ENCODE measurements around the gene TXNRD2.
"Not testable (repeated sequence)": the region's sequence is repeated elsewhere in the genome, so short reads cannot be mapped to it uniquely, and the experiment has no call there.

The TXNRD2 gene

DNA sequence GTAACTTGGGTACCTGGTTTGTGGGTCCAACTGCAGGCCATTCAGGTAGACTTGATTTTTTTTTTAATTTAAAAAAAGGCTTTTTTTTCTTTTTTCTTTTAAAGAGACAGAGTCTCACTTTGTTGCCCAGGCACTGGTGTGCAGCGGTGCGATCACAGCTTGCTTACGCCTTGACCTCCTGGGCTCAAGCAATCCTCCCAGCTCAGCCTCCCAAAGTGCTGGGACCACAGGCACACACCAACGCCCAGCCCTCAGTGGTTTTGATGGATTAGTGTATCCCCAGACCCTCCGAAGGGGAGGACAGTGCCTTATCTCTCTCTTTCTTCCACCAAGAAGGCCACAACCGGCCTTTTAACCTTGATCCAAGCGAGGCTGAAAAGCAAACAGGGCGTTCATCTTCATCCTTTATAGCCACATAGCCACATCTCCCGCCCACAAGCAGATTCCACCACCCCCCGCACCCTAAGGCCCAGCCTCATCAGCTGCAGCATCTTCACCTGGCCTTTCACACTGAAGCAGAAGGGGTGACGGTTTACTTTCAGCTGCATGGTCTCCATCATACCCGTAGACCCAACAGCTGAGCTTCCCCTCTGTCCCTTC, 17.6 kb downstream of the TXNRD2 start:
- no peak for DNase-seq

DNA sequence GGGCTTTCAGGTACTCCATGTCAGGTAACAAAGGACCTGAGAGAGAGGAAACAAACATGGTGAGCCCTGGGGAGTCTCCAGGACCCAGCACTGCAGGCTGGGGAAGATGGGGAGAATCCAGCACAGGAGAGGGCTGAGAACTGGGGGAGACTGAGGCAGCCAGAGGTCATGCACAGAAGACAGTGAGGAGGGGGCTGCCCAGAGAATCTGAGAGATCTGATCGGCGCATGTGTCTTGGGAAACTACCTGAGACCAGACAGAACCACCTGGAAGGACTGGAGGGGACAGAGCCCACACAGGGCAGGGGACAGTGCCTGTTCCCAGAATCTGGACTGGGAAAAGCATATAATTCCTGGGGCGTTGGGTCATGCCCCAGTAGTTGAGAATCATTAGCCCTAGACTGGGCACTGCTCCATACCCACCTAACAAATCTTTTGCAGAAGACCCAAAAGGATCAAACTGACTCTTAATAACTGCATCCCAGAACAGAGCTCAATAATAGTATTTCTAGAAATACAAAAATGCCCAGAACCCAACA, 20.0 kb downstream of the TXNRD2 start:
- no peak for DNase-seq

DNA sequence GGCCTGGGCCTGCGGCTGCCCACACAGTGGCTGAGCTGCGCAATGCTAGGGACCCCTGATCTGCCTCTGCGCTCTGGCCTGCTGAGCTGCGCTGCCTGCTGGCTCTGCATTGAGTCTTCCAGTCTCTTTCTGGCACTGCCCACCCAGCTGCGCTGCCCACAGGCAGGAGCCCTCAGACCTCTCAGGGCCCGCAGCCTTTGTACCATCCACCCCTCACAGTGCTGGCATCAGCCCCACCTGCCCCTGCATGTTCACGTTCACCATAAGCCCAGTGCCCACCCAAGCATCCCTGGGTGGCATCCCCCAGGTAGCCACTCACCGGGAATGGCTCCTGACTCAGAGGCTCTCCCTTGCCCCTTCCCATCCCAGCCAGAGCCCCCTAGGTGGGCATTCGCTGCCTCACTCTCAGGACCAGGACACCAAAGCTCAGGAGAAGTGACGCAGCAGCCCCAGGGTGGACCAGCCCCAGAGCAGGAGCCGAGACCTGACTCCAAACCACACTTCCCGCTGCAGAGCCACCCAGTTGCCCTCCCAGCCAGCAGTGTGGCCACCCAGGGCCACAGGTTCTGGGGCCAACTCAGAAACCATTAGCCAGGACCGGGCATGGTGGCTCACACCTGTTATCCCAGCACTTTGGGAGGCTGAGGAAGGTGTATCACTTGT, 21.8 kb downstream of the TXNRD2 start:
- no peak for DNase-seq

GRCh38 chr22:19918332-19919106, 23.1 kb downstream of the TXNRD2 start:
- no peak for DNase-seq

DNA sequence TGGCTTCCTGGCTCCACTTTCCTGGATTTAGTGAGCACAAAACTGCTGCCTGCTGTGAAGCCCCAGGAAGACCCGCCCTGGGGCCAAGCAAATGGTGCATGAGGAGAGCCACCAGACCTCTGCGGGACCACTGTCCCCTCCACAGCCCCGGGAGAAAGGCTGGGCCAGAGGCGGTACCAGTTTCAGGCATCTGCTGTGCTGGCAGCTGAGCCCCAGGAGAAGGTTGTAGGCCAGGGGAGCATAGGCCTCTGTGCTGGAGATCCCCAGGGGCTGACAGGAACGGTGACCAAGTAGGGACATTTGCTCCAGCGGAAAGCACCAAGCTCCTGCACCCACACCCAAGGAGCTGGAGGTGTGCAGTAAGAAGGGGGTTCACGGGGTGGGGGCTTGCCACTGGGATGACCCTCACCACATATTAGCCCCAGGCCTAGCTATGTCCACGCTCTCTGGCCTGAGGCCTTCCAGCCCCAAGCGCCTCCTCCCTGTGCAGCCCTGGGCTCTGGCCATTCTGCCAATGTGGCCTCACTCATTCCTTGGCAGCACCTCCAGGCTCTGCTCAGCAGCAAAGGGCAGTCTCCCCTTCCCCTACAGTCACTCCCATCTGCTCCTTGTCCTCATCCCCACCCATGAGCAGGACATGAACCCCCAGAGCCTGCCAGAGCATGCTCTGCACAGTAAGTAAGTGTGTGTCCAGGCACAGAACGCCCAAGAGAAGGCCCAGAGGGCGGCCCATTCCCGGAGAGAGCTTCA, 24.1 kb downstream of the TXNRD2 start:
- no peak for DNase-seq

GRCh38 chr22:19916941-19917340, 24.7 kb downstream of the TXNRD2 start:
- DNase-seq: no peak

DNA sequence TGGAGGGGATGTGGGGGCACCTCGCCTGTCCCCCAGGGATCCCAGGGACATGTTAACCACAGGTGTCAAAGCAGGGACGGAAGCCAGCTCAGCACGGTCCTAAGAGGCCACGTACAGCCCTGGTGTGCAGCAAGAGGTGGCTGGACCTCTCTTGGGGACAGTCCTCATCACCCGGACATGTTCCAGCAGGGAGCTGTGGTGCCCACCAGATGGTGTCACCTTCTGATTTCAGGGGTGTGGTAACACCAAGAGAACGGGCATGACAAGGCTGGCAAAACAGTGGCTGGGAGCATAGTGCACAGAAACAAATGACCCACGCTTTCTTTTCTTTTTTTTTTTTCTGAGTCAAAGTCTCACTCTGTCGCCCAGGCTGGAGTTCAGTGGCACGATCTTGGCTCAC, 25.6 kb downstream of the TXNRD2 start:
- DNase-seq: no peak

- DNase-seq: no peak
Measured at GRCh38 chr22:19915287-19915954, 26.2 kb downstream of the TXNRD2 start.

GRCh38 chr22:19914201-19914943, 27.2 kb downstream of the TXNRD2 start:
- DNase-seq: no peak

- DNase-seq: no peak
Measured at GRCh38 chr22:19913337-19913936, 28.2 kb downstream of the TXNRD2 start.

GRCh38 chr22:19912271-19912999, 29.2 kb downstream of the TXNRD2 start:
- DNase-seq: no peak

DNA sequence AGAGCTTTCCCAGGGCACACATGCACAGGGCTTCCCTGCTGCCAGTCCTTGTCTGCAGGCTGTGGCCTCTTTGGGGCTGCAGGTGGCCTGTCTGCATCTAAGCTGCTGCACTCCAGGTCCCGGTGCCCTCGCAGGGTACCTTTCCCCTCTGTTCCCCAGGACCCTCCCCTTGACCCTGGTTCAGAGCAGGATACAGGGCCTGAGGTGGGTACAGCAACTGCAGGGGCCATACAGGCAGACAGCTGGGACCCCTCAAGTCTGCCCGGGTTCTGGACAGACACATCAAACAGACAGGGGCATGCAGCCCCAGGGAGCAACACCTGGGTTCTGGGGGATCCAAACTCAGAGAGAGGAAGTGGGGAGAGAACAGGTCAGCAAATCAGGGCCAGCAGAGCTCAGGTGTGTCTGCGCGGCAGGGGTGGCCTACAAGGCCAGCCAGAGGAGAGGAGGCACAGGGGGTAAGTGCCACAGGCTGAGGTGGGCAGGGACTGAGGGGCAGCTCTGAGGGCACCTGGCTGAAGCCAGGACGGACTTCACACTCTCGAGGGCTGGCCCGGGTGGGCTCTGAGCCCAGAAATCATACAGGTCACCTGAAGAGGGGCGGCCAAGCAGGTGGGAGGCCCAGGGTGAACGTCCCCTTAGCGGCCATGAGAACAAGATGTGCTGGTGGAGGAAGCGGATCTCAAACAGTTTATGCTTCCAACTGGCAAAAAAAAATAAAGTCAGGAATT, 29.9 kb downstream of the TXNRD2 start:
- DNase-seq: no peak

GRCh38 chr22:19910180-19910744, 31.4 kb downstream of the TXNRD2 start:
- no peak for DNase-seq

DNA sequence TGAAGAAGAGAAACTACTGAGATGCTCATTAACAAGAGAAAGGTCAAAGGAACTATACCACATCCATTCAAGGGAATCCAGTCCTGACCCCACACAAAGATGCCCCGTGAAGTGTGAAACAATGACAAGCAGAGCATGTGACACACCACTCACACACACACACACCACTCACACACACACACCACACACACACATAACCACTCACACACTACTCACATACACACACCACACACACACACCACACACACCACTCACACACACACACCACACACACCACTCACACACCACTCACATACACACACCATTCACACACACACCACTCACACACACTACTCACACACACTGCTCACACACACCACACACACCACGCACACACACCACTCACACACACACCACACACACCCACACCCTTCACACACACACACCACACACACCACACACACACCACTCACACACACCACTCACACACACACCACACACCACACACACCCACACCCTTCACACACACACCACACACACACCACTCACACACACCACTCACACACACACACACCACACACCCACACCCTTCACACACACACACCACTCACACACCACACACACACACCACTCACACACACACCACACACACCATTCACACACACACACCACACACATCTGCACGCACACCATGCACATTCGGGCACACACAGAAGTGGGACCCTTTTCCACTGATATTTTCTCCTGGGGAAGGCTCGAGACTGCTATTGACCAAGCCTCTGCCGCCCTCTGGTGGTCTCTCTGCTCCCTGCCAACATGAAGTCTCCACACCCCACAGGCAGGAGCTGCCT, 32.1 kb downstream of the TXNRD2 start:
- peak; percentile 76 for DNase-seq

- not testable (repeated sequence) for DNase-seq
Measured at GRCh38 chr22:19907902-19908301, 33.7 kb downstream of the TXNRD2 start.

DNA sequence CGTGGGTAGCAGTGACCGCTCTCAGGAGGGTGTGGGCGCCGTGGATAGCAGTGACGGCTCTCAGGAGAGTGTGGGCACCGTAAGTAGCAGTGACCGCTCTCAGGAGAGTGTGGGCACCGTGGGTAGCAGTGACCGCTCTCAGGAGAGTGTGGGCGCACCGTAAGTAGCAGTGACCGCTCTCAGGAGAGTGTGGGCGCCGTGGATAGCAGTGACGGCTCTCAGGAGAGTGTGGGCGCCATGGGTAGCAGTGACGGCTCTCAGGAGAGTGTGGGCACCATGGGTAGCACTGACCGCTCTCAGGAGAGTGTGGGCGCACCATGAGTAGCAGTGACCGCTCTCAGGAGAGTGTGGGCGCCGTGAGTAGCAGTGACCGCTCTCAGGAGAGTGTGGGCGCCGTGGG, 34.8 kb downstream of the TXNRD2 start:
- DNase-seq: not testable (repeated sequence)

DNA sequence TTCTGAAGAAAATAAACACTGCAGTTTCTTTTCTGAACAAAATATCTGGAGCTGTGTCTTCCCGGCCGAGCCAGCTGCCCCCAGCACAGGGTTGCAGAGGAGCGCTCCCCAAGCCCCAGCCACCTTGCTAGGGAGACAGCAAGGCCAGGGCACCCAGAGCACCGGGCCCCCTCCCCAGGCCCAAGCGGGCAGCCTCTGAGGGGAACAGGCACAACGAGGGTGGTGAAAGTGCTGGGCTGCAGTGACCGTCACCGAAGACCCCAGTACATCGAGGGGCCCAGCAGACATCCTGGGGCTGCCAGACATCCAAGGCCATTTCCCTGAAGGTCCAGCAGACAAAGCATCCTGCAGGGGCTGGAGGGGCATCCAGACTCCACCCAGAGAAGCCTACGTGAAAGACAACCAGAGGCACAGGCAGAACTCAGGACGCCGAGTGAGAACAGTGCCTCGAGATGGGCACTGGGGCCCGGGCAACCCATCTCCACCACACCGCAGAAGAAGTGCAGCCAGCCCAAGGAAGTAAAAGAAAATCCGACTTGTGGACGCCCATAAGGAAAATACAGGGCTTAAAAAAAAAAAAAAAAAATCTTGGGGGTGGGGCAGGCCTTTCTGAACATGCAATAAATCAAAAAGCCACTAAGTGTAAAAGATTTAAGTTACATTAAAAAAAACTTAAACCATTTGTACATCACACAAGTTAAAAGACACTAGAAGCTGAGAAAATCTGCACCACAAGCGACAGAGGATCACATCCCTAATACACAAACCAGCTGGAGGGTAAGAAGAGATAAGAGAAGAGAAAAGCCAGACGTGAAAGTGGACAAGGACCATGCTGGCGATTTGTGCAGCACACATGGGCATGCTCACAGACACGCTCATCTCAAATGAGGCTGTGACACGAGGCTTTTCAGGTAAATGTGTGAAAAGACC, 36.0 kb downstream of the TXNRD2 start:
- DNase-seq: no peak

All from fibroblast of skin of scalp (primary cell).